ENCODE results near the gene NAV3. TPM values are rescaled to one million over a fixed set of nuclear protein-coding genes. Genes with fewer than 3 reads are reported as not detected.
A peak's percentile ranks its signal among the peaks of the same experiment; 100 is the strongest.

The NAV3 gene
- total and polyA plus RNA-seq, 11 donors, result 1.1 to 18.0 (median 5.8) TPM

- Histone ChIP-seq H3K9me3 (peaks cover 0 to 4% (median 0%) of the 10 kb centered on the region in 12 donors), H3K4me3 (no peak overlapping the region), H3K27me3 (no peaks in the 10 kb centered on the region), H3K36me3 (no peaks in the 10 kb centered on the region), H3K4me1 (peaks cover 0 to 4% (median 0%) of the 10 kb centered on the region in 12 donors), H3K27ac (peak overlapping the region in 1 of 12 donors; percentile 12)
- intact Hi-C loops (cut with DNase I), result no loop called here
- no peak for TF ChIP-seq CTCF (IDR thresholded peaks at IDR 0.05)
- no peak for TF ChIP-seq POLR2A (IDR thresholded peaks at IDR 0.05)
- DNase-seq (no peak), ATAC-seq (peak in 2 of 4 donors; percentile 55)
- 40 to 57% (median 55%) methylated on average over 4 of the region's 4 CpGs for whole genome bisulfite sequencing, 4 donors
These were observed 203.3 kb downstream of the NAV3 start for GRCh38 chr12:78034025-78034424.

- no peak for TF ChIP-seq POLR2A (IDR thresholded peaks at IDR 0.05)
- TF ChIP-seq CTCF (IDR thresholded peaks at IDR 0.05), result no peak
- peak in 3 of 4 donors; percentile 20 to 30 (median 28) for ATAC-seq
- intact Hi-C loops (cut with DNase I), result no loop called here
These were observed 205.4 kb downstream of the NAV3 start for GRCh38 chr12:78035901-78036606.

GRCh38 chr12:78036874-78037273, 206.2 kb downstream of the NAV3 start:
- TF ChIP-seq CTCF (IDR thresholded peaks at IDR 0.05), result no peak
- TF ChIP-seq POLR2A (IDR thresholded peaks at IDR 0.05), result no peak
- 93 to 96% (median 95%) methylated on average over 8 of the region's 8 CpGs for WGBS, 4 donors

More at GRCh38 chr12:78035901-78036606, 205.4 kb downstream of the NAV3 start:
- no peaks in the 10 kb centered on the region for H3K27me3 ChIP-seq
- H3K36me3 ChIP-seq, result no peaks in the 10 kb centered on the region
- H3K4me1 ChIP-seq, result peaks cover 0 to 4% (median 0%) of the 10 kb centered on the region in 12 donors
- WGBS, 4 donors, result 48 to 62% (median 52%) methylated on average over 14 of the region's 14 CpGs
- H3K4me3 ChIP-seq, result peak overlapping the region in 5 of 12 donors; percentile 6 to 35 (median 22)
- DNase-seq, result no peak
- H3K9me3 ChIP-seq, result peaks cover 0 to 3% (median 0%) of the 10 kb centered on the region in 12 donors
- no peak overlapping the region for H3K27ac ChIP-seq

GRCh38 chr12:78037707-78038106, 207.0 kb downstream of the NAV3 start:
- 92 to 98% (median 93%) methylated on average over 2 of the region's 2 CpGs for WGBS, 4 donors
- Histone ChIP-seq H3K27ac (no peak overlapping the region), H3K9me3 (no peaks in the 10 kb centered on the region), H3K27me3 (no peaks in the 10 kb centered on the region), H3K36me3 (no peaks in the 10 kb centered on the region), H3K4me3 (no peak overlapping the region), H3K4me1 (peaks cover 0 to 4% (median 0%) of the 10 kb centered on the region in 12 donors)
- no peak for TF ChIP-seq POLR2A (IDR thresholded peaks at IDR 0.05)
- TF ChIP-seq CTCF (IDR thresholded peaks at IDR 0.05), result no peak
- DNase-seq, result no peak
- ATAC-seq, result no peak
- intact Hi-C loops (cut with DNase I), result no loop called here

More at GRCh38 chr12:78036874-78037273, 206.2 kb downstream of the NAV3 start:
- H3K9me3 ChIP-seq, result no peaks in the 10 kb centered on the region
- H3K27ac ChIP-seq, result no peak overlapping the region
- intact Hi-C loops (cut with DNase I), result no loop called here
- ATAC-seq (no peak), DNase-seq (peak in 1 of 5 donors; percentile 55)
- no peaks in the 10 kb centered on the region for H3K27me3 ChIP-seq
- peaks cover 0 to 4% (median 0%) of the 10 kb centered on the region in 12 donors for H3K4me1 ChIP-seq
- H3K36me3 ChIP-seq, result no peaks in the 10 kb centered on the region
- no peak overlapping the region for H3K4me3 ChIP-seq
